ENCODE results near the gene LRBA.

GRCh38 chr4:150348079-150348478 is 667.0 kb downstream of the LRBA start:
- TF ChIP-seq CTCF (IDR thresholded peaks at IDR 0.05; ENCODE audit: low read length) (no peak), EZH2phosphoT487 (IDR thresholded peaks at IDR 0.05; ENCODE audit: low read length) (no peak)

Data from MM.1S (cell line).